A673 (cell line): ENCODE data around the gene ADARB2. TPM values are rescaled to one million over a fixed set of nuclear protein-coding genes. Genes with fewer than 3 reads are reported as not detected.

ENCODE experiments used
- BruUV-seq: library from RNA; stranded (reverse); fragments of 400-500 nt; replicated peaks from 2 replicates; lab custom pipeline; 2021; lab: Mats Ljungman, UMichigan
- CTCF ChIA-PET: fragments of 300-600 bp; sonication (Branson Sonifier 250); formaldehyde crosslinking; loops from one replicate; lab custom pipeline; 2022; ENCODE audit warnings: antibody characterized with exemption; lab: Charles Lee
- POLR2A ChIA-PET: fragments of 300-600 bp; sonication (Branson Sonifier 250); formaldehyde crosslinking; loops from one replicate; lab custom pipeline; 2022; ENCODE audit warnings: antibody characterized with exemption; ENCODE audit not compliant: low non-redundant PET; lab: Charles Lee
- DNase-seq: peaks from one replicate; pipeline ENCODE4 v3.0.0-alpha.2; 2015; ENCODE audit warnings: low spot score
- H3K27ac ChIP-seq: fragments of 200-600 bp; sonication (generic); 2 replicates; pipeline ENCODE4 v1.5.1; 2016; ENCODE audit warnings: mixed run types, low read depth, mild to moderate bottlenecking, mixed read lengths, antibody characterized with exemption, low read length; ENCODE audit not compliant: poor library complexity, severe bottlenecking
- H3K27me3 ChIP-seq: fragments of 200-600 bp; sonication (generic); replicated peaks from 2 replicates; pipeline ENCODE4 v1.6.1; 2017; ENCODE audit warnings: mixed run types, low read depth, mild to moderate bottlenecking, mixed read lengths, antibody characterized with exemption, low read length; ENCODE audit not compliant: insufficient read depth, poor library complexity
- H3K36me3 ChIP-seq: fragments of 200-600 bp; sonication (generic); 2 replicates; pipeline ENCODE4 v1.6.1; 2016; ENCODE audit warnings: mixed run types, mild to moderate bottlenecking, mixed read lengths, antibody characterized with exemption, low read length; ENCODE audit not compliant: insufficient read depth, poor library complexity, severe bottlenecking
- H3K4me1 ChIP-seq: fragments of 200-600 bp; sonication (generic); 2 replicates; pipeline ENCODE4 v1.6.1; 2017; ENCODE audit warnings: mixed run types, mild to moderate bottlenecking, mixed read lengths, antibody characterized with exemption, low read length; ENCODE audit not compliant: insufficient read depth, poor library complexity, severe bottlenecking
- H3K4me3 ChIP-seq: fragments of 200-600 bp; sonication (generic); 2 replicates; pipeline ENCODE4 v1.5.1; 2016; ENCODE audit warnings: low read depth, mixed run types, mild to moderate bottlenecking, mixed read lengths, low read length; ENCODE audit not compliant: poor library complexity, severe bottlenecking
- H3K9me3 ChIP-seq: fragments of 200-600 bp; sonication (generic); 2 replicates; pipeline ENCODE4 v1.6.1; 2016; ENCODE audit warnings: mixed run types, low read depth, mild to moderate bottlenecking, mixed read lengths, antibody characterized with exemption, low read length; ENCODE audit not compliant: poor library complexity, severe bottlenecking
- CTCF ChIP-seq: fragments of 300-800, 200-600 bp; sonication (generic); conservative IDR thresholded peaks from 2 replicates; pipeline ENCODE4 v1.5.1; 2017; ENCODE audit warnings: low read depth, mild to moderate bottlenecking, antibody characterized with exemption, low read length, moderate library complexity, mixed read lengths
- EZH2 ChIP-seq: fragments of 200-600 bp; sonication (generic); IDR thresholded peaks from 2 replicates; pipeline ENCODE4 v1.6.1; 2017; ENCODE audit warnings: borderline replicate concordance, low read depth, mild to moderate bottlenecking, mixed read lengths, antibody characterized with exemption, low read length; ENCODE audit not compliant: poor library complexity, severe bottlenecking
- intact Hi-C: fragments of 100-400 bp; cut with micrococcal nuclease; formaldehyde crosslinking; loops from one replicate; pipeline ENCODE4 v1.10.0; 2022; ENCODE audit not compliant: unreplicated experiment
- total RNA-seq: library from RNA; stranded (reverse); gene quantifications from 2 replicates; pipeline ENCODE4 v1.2.3, GENCODE V29; 2021

ADARB2 gene
- total RNA-seq, 1 experiment from 2014 or later, result not detected

GRCh38 chr10:1333981-1334380, 403.3 kb downstream of the ADARB2 start:
- intact Hi-C loops, result no loop called here
- DNase-seq, result no peak
- CTCF ChIA-PET, result no interaction called here
- H3K4me3 ChIP-seq, result no peak overlapping the region
- H3K27ac ChIP-seq, result no peak overlapping the region
- POLR2A ChIA-PET, result no interaction called here
- no peaks in the 10 kb centered on the region for H3K9me3 ChIP-seq
- TF ChIP-seq EZH2 (peak; percentile 6), CTCF (no peak)
- no peaks in the 10 kb centered on the region for H3K4me1 ChIP-seq
- H3K27me3 ChIP-seq, result peaks cover 97% of the 10 kb centered on the region
- no peaks in the 10 kb centered on the region for H3K36me3 ChIP-seq
- BruUV-seq, result no TSS peak

- Histone ChIP-seq H3K36me3 (no peaks in the 10 kb centered on the region), H3K27me3 (peaks cover 80% of the 10 kb centered on the region), H3K4me1 (no peaks in the 10 kb centered on the region), H3K4me3 (no peak overlapping the region), H3K9me3 (no peaks in the 10 kb centered on the region), H3K27ac (no peak overlapping the region)
- no TSS peak for BruUV-seq
- intact Hi-C loops, result no loop called here
- DNase-seq, result no peak
- TF ChIP-seq EZH2 (no peak), CTCF (no peak)
- CTCF ChIA-PET, result no interaction called here
- POLR2A ChIA-PET, result interaction anchor here (0.7 kb wide), 1 partner anchor 278 kb away, joined by 4 read pairs; no protein-coding TSS in a partner anchor
Observed at GRCh38 chr10:1331560-1331959, 405.8 kb downstream of the ADARB2 start.

- ChIA-PET CTCF (no interaction called here), POLR2A (no interaction called here)
- DNase-seq, result no peak
- Histone ChIP-seq H3K27me3 (peaks cover 68% of the 10 kb centered on the region), H3K4me3 (no peak overlapping the region), H3K9me3 (no peaks in the 10 kb centered on the region), H3K27ac (no peak overlapping the region), H3K36me3 (no peaks in the 10 kb centered on the region), H3K4me1 (no peaks in the 10 kb centered on the region)
- BruUV-seq, result no TSS peak
- TF ChIP-seq EZH2, result no peak
- no peak for TF ChIP-seq CTCF
- intact Hi-C loops, result no loop called here
Observed at GRCh38 chr10:1329622-1330021, 407.7 kb downstream of the ADARB2 start.
